HG02759 (cell line): ENCODE data around the gene TAF11L14.
"Not testable (repeated sequence)": the region's sequence is repeated elsewhere in the genome, so short reads cannot be mapped to it uniquely, and the experiment has no call there.

Experiments used
- ATAC-seq: cut with Tn5 transposase; IDR thresholded peaks from one replicate; pipeline ENCODE4 v1.9.1; 2021; ENCODE audit warnings: mild to moderate bottlenecking, moderate library complexity; ENCODE audit not compliant: unreplicated experiment

Gene TAF11L14

DNA sequence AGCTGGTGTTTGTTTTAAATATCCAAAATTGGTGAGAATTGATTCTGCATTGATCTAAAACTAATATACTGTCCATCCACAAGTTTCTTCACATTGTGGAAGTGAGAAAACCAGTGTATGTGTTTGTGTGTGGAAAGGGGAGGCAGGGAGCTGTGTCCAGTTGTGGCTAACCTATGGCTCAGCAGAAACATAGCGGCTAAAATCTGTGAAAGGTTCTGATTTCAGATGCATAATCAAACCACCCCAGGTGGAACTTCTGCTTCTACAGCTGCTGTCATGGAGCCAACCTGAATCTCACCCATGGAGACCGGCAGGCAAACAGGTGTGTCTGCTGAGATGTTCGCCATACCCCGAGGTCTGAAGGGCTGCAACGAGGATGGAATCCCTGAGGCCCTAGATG lies at the start of gene TAF11L14:
TAF11L14 (plus strand) TSS at position 301 of the 400 bp plus-strand sequence.
- no peak for ATAC-seq

DNA sequence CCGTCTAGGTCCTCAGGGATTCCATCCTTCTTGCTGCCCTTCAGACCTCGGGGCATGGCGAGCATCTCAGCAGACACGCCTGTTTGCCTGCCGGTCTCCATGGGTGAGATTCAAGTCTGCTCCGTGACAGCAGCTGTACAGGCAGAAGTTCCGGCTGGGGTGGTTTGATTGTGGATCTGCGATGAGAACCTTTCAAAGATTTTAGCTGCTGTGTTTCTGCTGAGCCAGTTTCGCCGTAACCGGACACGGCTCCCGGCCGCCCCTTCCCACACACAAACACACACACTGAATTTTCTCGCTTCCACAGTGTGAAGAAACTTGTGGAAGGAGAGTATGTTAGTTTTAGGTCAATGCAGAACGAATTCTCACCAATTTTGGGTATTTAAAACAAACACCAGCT lies 48.6 kb upstream of the TAF11L14 start, which contains the start of gene TAF11L7:
TAF11L7 (minus strand) TSS at position 101 of the 400 bp plus-strand sequence.
- not testable (repeated sequence) for ATAC-seq

DNA sequence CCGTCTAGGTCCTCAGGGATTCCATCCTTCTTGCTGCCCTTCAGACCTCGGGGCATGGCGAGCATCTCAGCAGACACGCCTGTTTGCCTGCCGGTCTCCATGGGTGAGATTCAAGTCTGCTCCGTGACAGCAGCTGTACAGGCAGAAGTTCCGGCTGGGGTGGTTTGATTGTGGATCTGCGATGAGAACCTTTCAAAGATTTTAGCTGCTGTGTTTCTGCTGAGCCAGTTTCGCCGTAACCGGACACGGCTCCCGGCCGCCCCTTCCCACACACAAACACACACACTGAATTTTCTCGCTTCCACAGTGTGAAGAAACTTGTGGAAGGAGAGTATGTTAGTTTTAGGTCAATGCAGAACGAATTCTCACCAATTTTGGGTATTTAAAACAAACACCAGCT lies 43.4 kb upstream of the TAF11L14 start, which contains the start of gene TAF11L8:
TAF11L8 (minus strand) TSS at position 101 of the 400 bp plus-strand sequence.
- not testable (repeated sequence) for ATAC-seq

DNA sequence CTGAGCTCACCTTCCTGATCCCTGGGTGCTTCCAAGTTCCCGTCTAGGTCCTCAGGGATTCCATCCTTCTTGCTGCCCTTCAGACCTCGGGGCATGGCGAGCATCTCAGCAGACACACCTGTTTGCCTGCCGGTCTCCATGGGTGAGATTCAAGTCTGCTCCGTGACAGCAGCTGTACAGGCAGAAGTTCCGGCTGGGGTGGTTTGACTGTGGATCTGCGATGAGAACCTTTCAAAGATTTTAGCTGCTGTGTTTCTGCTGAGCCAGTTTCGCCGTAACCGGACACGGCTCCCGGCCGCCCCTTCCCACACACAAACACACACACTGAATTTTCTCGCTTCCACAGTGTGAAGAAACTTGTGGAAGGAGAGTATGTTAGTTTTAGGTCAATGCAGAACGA lies 40.0 kb upstream of the TAF11L14 start, which contains the start of gene TAF11L9:
TAF11L9 (minus strand) TSS at position 140 of the 400 bp plus-strand sequence.
- not testable (repeated sequence) for ATAC-seq

DNA sequence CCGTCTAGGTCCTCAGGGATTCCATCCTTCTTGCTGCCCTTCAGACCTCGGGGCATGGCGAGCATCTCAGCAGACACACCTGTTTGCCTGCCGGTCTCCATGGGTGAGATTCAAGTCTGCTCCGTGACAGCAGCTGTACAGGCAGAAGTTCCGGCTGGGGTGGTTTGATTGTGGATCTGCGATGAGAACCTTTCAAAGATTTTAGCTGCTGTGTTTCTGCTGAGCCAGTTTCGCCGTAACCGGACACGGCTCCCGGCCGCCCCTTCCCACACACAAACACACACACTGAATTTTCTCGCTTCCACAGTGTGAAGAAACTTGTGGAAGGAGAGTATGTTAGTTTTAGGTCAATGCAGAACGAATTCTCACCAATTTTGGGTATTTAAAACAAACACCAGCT lies 36.5 kb upstream of the TAF11L14 start, which contains the start of gene TAF11L10:
TAF11L10 (minus strand) TSS at position 101 of the 400 bp plus-strand sequence.
- ATAC-seq, result not testable (repeated sequence)

DNA sequence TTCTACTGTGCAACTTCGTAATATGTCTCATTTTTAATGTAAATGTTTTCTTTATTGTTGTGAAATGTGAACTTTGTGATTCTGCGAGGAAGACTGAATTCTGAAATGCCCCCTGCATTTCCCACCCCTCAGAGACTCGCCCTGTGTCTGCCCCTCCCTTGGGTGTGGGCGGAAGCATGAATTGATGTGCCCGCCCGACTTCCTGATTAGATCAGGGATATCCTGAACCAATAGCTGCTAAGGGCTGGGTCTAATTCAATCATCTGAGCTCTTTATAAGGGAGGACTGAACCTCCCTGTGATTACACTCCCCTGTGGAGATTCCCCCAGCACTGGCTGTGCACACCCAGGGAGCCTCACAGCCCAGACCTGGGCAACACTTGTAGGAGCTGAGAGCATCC lies 30.4 kb upstream of the TAF11L14 start, which contains the start of gene TAF11L11:
TAF11L11 (plus strand) TSS at position 304 of the 400 bp plus-strand sequence.
- not testable (repeated sequence) for ATAC-seq

DNA sequence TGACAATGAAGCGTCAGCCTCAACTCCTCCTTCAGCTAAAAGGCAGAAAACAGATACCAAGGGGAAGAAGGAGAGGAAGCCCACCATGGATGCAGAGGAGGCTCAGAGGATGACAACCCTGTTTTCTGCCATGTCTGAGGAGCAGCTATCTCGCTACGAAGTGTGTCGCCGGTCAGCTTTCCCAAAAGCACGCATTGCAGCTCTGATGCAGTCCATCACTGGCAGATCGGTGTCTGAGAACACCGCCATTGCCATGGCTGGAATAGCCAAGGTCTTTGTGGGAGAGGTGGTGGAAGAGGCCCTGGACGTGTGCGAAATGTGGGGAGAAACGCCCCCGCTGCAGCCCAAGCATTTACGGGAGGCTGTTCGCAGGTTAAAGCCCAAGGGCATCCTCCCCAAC lies 29.3 kb upstream of the TAF11L14 start:
- no peak for ATAC-seq

DNA sequence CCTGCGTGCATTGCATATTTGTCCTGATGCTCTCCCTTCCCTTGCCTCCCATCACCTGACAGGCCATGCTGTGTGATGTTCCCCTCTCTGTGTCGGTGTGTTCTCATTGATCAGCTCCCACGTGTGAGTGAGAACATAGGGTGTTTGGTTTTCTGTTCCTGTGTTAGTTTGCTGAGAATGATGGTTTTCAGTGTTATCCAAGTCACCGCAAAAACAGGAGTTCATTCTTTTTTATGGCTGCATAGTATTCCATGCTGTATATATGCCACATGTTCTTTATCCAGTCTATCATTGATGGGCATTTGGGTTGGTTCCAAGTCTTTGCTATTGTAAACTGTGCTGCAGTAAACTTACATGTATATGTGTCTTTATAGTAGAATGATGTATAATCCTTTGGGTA lies 26.8 kb upstream of the TAF11L14 start:
- ATAC-seq, result not testable (repeated sequence)

DNA sequence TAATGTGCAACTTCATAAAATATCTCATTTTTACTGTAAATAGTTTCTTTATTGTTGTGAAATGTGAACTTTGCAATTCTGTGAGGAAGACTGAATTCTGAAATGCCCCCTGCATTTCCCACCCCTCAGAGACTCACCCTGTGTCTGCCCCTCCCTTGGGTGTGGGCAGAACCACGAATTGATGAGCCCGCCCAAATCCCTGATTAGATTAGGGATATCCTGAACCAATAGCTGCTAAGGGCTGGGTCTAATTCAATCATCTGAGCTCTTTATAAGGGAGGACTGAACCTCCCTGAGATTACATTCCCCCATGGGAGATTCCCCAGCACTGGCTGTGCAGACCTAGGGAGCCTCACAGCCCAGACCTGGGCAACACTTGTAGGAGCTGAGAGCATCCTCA lies 24.2 kb upstream of the TAF11L14 start, which contains the start of gene TAF11L12:
TAF11L12 (plus strand) TSS at position 301 of the 400 bp plus-strand sequence.
- not testable (repeated sequence) for ATAC-seq

DNA sequence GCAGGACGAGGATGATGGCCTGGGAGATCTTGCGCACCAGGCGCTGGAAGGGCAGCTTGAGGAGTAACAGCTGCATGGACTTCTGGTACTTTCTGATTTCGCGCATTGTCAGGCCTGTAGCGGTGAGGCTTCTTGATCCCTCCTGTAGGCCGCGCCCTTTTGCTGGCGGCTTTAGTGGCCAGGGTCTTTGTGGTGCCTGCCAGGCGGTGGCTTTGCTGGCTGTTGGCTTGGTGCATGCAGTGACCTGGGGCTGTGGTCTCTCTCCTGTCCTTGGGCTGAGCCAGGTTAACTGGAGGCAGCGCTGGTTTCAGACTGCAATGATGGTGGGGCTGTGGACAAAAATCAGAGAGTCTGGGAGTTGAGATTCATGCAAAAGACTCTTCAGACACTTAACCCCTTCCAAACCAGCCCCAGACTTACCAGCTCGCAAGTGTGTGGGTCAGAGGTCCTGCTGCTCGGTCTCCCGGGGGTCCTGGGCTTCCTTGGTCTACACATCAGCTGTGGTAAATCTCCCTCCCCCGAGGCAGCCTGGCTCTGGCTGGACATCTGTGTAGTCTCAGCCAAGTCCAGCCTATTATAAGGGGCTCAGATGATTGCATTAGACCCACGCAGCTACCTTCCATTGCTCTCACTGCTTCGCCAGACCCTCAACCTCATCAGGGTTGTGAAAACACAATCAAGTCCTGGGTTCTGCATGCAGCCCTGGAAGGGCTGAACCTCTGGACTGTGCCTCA lies 19.2 kb upstream of the TAF11L14 start:
- ATAC-seq, result no peak

DNA sequence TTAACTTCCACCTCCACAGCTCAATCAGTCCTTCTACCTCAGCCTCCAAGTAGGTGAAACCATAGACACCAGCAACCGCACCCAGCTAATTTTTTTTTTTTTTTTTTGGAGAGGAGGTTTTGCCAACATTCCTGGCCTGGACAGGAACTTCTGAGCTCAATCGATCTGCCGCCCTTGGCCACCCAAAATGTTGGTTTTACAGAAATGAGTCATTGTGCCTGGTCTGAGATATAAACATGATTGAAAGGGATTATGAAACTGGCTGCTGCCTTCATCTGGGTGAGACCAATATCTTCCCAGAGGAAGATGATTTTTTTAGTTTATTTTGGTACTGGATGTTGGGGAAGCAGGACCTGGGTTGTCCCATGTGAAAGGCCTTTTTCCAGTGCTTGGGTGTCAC lies 14.9 kb upstream of the TAF11L14 start:
- no peak for ATAC-seq

DNA sequence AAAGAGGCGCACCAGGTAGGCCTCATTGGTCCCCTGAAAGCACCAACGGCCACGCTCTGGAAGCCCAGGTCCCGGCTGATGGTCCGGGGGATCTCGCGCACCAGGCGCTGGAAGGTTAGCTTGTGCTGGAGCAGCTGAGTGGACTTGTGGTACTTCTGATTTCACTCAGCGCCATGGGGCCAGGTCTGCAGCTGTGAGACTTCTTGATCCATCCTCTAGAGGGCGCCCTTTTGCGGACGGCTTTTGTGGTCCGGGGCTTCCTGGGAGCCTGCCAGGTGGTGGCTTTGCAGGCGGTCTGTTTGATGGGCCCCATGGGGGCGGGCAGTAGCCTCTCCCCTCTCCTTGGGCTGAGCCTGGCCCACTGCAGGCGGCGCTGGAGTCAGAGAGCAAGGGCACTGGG lies 13.6 kb upstream of the TAF11L14 start:
- no peak for ATAC-seq

DNA sequence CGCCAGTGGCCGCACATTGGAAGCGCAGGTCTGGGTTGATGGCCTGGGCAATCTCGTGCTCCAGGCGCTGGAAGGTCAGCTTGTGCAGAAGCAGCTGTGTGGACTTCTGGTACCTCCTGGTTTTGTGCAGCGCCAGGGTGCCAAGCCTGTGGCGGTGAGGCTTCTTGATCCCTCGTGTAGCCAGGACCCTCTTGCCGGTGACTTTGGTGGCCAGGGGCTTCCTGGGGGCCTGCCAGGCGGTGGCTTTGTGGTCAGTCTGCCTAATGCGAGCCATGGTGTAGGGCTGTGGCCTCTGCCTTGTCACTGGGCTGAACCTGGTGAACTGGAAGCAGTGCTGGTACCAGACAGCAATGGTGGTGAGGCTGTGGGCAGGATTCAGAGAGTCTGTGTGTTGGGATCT lies 8.6 kb upstream of the TAF11L14 start:
- ATAC-seq, result no peak

DNA sequence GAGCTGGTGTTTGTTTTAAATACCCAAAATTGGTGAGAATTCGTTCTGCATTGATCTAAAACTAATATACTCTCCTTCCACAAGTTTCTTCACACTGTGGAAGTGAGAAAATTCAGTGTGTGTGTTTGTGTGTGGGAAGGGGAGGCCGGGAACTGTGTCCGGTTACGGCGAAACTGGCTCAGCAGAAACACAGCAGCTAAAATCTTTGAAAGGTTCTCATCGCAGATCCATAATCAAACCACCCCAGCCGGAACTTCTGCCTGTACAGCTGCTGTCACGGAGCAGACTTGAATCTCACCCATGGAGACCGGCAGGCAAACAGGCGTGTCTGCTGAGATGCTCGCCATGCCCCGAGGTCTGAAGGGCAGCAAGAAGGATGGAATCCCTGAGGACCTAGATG lies 2.5 kb upstream of the TAF11L14 start, which contains the start of gene TAF11L13:
TAF11L13 (plus strand) TSS at position 301 of the 400 bp plus-strand sequence.
- not testable (repeated sequence) for ATAC-seq

DNA sequence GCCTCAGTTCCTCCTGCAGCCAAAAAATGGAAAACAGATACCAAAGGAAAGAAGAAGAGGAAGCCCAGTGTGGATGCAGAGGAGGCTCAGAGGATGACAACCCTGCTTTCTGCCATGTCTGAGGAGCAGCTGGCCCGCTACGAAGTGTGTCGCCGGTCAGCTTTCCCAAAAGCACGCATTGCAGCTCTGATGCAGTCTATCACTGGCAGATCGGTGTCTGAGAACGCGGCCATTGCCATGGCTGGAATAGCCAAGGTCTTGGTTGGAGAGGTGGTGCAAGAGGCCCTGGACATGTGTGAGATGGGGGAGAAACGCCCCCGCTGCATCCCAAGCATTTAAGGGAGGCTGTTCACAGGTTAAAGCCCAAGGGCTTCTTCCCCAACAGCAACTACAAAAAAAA lies 15.0 kb downstream of the TAF11L14 start:
- ATAC-seq, result not testable (repeated sequence)

DNA sequence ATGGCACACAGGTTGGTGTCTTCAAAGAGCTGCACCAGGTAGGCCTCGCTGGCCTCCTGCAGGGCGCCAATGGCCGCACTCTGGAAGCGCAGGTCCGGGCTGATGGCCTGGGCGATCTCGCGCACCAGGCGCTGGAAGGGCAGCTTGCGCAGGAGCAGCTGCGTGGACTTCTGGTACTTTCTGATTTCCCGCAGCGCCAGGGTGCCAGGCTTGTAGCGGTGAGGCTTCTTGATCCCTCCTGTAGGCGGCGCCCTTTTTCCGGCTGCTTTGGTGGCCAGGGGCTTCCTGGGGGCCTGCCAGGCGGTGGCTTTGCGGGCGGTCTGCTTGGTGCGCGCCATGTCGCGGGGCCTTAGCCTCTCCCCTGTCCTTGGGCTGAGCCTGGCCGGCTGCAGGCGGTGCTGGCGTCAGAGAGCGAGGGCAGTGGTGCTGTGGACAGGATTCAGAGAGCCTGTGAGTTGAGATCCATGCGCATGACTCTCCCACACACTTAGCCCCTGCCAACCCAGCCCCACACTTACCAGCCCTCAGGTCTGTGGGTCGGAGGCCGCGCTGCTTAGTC lies 21.0 kb downstream of the TAF11L14 start:
- not testable (repeated sequence) for ATAC-seq

DNA sequence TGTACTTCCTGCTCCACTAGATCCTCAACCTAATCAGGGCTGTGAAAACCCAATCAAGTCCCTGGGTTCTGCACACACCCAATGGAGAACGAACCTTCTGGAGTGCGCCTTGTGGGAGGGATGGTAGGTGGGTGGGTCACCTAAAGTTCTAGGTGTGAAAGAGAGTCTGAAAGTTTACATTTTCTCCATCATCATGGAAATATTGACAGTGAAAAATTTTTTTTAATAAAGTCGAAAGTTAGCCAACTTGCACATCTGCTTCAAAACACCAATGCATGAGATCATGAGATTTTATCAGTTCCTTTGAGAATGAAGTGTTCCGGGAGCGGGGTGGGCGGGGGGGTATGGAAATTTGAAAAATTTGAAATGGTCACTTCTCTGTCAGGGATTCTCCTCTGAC lies 21.7 kb downstream of the TAF11L14 start:
- no peak for ATAC-seq

DNA sequence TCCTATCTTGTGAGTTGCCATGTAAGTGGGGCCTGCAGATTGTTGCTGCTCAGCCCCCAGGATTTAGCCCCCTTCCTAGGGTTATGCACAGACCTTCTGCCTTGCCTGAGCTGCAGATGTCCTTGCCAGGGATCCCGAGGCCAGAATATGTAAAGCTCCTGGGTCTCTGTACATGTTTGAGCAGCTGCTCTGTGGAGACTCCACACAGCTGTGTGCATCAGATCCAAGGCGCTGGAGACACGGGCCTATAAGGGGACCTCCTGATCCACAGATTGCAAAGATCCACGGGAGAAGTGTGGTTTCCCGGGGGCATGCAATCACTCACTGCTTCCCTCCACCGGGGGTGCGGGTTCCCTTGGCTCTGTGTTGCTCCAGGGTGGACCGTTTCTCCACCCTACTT lies 28.9 kb downstream of the TAF11L14 start:
- ATAC-seq, result no peak

DNA sequence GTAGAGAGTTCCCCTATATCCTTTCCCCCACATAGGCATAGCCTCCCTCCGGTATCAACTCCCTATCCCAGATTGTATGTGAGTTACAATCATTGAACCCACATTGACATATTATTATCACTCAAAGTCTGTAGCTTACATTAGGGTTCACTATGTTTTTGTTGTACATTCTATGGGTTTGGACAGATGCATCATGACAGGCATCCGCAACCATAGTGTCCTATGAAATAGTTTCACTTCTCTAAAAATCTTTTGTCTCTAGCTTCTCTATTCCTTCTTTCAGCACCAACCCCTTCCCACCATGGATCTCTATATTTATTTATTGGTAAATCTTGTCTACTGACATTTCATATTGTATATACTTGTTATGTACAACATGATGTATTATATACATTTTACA lies 31.6 kb downstream of the TAF11L14 start:
- no peak for ATAC-seq

DNA sequence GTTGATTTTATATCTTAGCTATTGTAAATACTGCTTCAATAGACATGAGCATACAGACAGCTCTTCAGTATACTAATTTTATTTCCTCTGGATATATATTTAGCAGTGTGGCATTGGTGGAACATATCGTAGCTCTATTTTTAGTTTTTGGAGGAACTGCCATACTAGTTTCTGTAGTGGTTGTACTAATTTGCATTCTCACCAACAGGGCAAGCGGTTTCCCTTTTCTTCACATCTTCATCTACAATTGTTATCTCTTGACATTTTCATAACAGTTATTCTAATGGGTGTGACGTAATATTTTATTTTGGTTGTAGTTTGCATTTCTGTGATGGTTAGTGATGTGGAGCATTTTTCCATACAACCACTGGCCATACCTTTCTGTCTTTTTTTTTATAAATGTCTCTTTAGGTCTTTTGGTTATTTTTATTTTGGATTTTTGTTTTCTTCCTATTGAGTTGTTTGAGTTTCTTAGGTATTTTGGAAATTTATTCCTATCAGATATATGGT lies 32.5 kb downstream of the TAF11L14 start:
- no peak for ATAC-seq

DNA sequence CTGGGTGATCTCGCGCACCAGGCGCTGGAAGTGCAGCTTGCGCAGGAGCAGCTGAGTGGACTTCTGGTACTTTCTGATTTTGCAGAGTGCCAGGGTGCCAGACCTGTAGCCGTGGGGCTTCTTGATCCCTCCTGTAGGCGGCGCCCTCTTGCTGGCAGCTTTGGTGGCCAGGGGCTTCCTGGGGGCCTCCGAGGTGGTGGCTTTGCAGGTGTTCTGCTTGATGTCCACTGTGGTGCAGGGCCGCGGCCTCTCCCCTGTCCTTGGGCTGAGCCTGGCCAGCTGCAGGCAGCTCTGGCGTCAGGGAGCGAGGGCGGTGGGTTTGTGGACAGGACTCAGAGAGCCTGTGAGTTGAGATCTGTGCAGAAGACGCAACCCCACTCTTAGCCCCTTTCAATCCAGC lies 36.1 kb downstream of the TAF11L14 start:
- no peak for ATAC-seq
